Measurements from ENCODE around the gene DUOX1. TPM values are rescaled to one million over a fixed set of nuclear protein-coding genes. Genes with fewer than 3 reads are reported as not detected.

DUOX1 gene
- total RNA-seq, 1 experiment from 2014 or later: 19.6 TPM

DNA sequence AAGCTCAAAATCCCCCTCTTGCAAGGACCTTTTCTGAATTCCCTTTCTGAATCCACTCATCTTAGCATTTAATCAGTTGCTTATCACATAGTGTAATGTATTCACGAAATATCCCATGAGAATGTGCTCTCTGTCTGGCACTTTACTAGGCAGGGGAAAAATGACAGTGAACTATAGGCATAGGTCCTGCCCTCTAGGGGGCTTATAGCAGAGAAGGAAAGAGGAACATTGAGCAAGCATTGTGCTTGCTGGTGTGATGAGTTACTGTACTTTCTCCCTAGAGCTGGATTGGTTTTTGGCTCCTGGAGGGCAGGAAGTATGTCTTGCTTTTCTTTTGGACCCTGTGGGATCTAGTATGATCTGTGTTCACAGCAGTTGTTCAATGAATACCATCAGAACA lies 42.3 kb upstream of the DUOX1 start:
- no peaks in the 10 kb centered on the region for H3K9me2 ChIP-seq (ENCODE audit: insufficient read depth)
- no peaks in the 10 kb centered on the region for H3K9me3 ChIP-seq (ENCODE audit: control insufficient read depth in 1 of 2, insufficient read depth in 1 of 2, low read depth in 1 of 2, low read length in 2 of 2)
- ChIA-PET RAD21 (ENCODE audit: low non-redundant PET in 1 of 2, low total read pairs in 2 of 2, uncharacterized antibody in 2 of 2, unreplicated experiment in 2 of 2) (no interaction called here), CTCF (no interaction called here), POLR2A (no interaction called here)
- no peaks in the 10 kb centered on the region for H4K20me1 ChIP-seq (ENCODE audit: insufficient read depth)
- no peak for TF ChIP-seq CTCF (IDR thresholded peaks at IDR 0.05 in 2 of 3, conservative IDR thresholded peaks at IDR 0.05 in 1 of 3; ENCODE audit: borderline replicate concordance in 1 of 3, insufficient read depth in 1 of 3, low read depth in 2 of 3, low read length in 2 of 3)
- no peak for TF ChIP-seq EGR1 (IDR thresholded peaks at IDR 0.05; ENCODE audit: low read depth)
- no peak for TF ChIP-seq CBX3 (IDR thresholded peaks at IDR 0.05; ENCODE audit: low read depth)
- TF ChIP-seq EZH2 (IDR thresholded peaks at IDR 0.05): no peak
- TF ChIP-seq, protein P1, sequence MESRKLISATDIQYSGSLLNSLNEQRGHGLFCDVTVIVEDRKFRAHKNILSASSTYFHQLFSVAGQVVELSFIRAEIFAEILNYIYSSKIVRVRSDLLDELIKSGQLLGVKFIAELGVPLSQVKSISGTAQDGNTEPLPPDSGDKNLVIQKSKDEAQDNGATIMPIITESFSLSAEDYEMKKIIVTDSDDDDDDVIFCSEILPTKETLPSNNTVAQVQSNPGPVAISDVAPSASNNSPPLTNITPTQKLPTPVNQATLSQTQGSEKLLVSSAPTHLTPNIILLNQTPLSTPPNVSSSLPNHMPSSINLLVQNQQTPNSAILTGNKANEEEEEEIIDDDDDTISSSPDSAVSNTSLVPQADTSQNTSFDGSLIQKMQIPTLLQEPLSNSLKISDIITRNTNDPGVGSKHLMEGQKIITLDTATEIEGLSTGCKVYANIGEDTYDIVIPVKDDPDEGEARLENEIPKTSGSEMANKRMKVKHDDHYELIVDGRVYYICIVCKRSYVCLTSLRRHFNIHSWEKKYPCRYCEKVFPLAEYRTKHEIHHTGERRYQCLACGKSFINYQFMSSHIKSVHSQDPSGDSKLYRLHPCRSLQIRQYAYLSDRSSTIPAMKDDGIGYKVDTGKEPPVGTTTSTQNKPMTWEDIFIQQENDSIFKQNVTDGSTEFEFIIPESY (IDR thresholded peaks at IDR 0.05; ENCODE audit: extremely low read depth, insufficient replicate concordance, low read length): no peak
- no peak for TF ChIP-seq YY1 (IDR thresholded peaks at IDR 0.05; ENCODE audit: extremely low read depth, insufficient replicate concordance, low read depth, low read length)
- no peak for TF ChIP-seq SP1 (IDR thresholded peaks at IDR 0.05; ENCODE audit: low read depth)
- no peak for TF ChIP-seq CEBPB (IDR thresholded peaks at IDR 0.05; ENCODE audit: low read depth)
- no peak for TF ChIP-seq SRF (IDR thresholded peaks at IDR 0.05; ENCODE audit: low read depth)
- TF ChIP-seq ZNF274 (IDR thresholded peaks at IDR 0.05; ENCODE audit: low read depth, low read length): no peak
- no peak for TF ChIP-seq FOSL1 (IDR thresholded peaks at IDR 0.05; ENCODE audit: low read depth)
- H2AFZ ChIP-seq (ENCODE audit: low read depth, low read length, poor library complexity, severe bottlenecking): no peak overlapping the region
- no peak overlapping the region for H3K9ac ChIP-seq (ENCODE audit: low read length)
- BruUV-seq (replicated peaks): no TSS peak
- intact Hi-C loops (cut with micrococcal nuclease): no loop called here
- no peak overlapping the region for H3K4me3 ChIP-seq (replicated peaks in 1 of 2; ENCODE audit: low read depth in 1 of 2, low read length in 2 of 2)
- H3K79me2 ChIP-seq (ENCODE audit: insufficient read depth, low read length): no peaks in the 10 kb centered on the region
- DNase-seq (ENCODE audit: low read depth, low spot score): no peak
- ATAC-seq: peak; percentile 58; the same call in 1 of the 2 replicates
- no peaks in the 10 kb centered on the region for H3K36me3 ChIP-seq (ENCODE audit: control insufficient read depth in 1 of 2, insufficient read depth in 2 of 2, low read length in 2 of 2)
- peaks cover 0 to 7% of the 10 kb centered on the region in 2 experiments; a peak in 1 of 4 replicates for H3K4me1 ChIP-seq (ENCODE audit: control insufficient read depth in 1 of 2, insufficient read depth in 2 of 2, low read length in 2 of 2)
- peaks cover 7% of the 10 kb centered on the region; the same call in 1 of the 2 replicates for H3K27me3 ChIP-seq (ENCODE audit: insufficient read depth, low read length)
- H3K27ac ChIP-seq (ENCODE audit: low read depth, low read length): no peak overlapping the region
- H3K4me2 ChIP-seq (ENCODE audit: low read length): no peak overlapping the region

Data from HCT116 (cell line).